KOPT-K1 (cell line): ENCODE data around the gene GCLC.

Source experiments
- H3K27ac ChIP-seq: fragments of 200-600 bp; sonication (generic); 2 replicates; pipeline ENCODE4 v1.5.1; 2016; ENCODE audit warnings: antibody characterized with exemption, mild to moderate bottlenecking, low read depth, low read length; ENCODE audit not compliant: poor library complexity, severe bottlenecking
- H3K36me3 ChIP-seq: fragments of 200-600 bp; sonication (generic); 2 replicates; pipeline ENCODE4 v1.5.1; 2017; ENCODE audit warnings: antibody characterized with exemption, mild to moderate bottlenecking, low read length, moderate library complexity; ENCODE audit not compliant: insufficient read depth
- H3K9me3 ChIP-seq: fragments of 200-600 bp; sonication (generic); 2 replicates; pipeline ENCODE4 v1.5.1; 2017; ENCODE audit warnings: antibody characterized with exemption, low read length, mild to moderate bottlenecking; ENCODE audit not compliant: insufficient read depth, poor library complexity, severe bottlenecking

Gene GCLC

GRCh38 chr6:53541900-53542299, 3.0 kb downstream of the GCLC start:
- H3K9me3 ChIP-seq = no peaks in the 10 kb centered on the region
- no peak overlapping the region for H3K27ac ChIP-seq
- peaks cover 15% of the 10 kb centered on the region; the same call in 1 of the 2 replicates for H3K36me3 ChIP-seq

GRCh38 chr6:53540129-53540692, 4.7 kb downstream of the GCLC start:
- Histone ChIP-seq H3K36me3 (peaks cover 15% of the 10 kb centered on the region; the same call in 1 of the 2 replicates), H3K9me3 (no peaks in the 10 kb centered on the region), H3K27ac (no peak overlapping the region)

- Histone ChIP-seq H3K27ac (no peak overlapping the region), H3K9me3 (no peaks in the 10 kb centered on the region), H3K36me3 (peaks cover 15% of the 10 kb centered on the region; the same call in 1 of the 2 replicates)
These were observed 5.3 kb downstream of the GCLC start for GRCh38 chr6:53539561-53539960.

GRCh38 chr6:53536561-53536960, 8.3 kb downstream of the GCLC start:
- Histone ChIP-seq H3K36me3 (peaks cover 15% of the 10 kb centered on the region; the same call in 1 of the 2 replicates), H3K27ac (no peak overlapping the region), H3K9me3 (no peaks in the 10 kb centered on the region)

GRCh38 chr6:53532942-53533341, 12.0 kb downstream of the GCLC start:
- Histone ChIP-seq H3K36me3 (no peaks in the 10 kb centered on the region), H3K9me3 (no peaks in the 10 kb centered on the region), H3K27ac (no peak overlapping the region)

GRCh38 chr6:53532061-53532797, 12.7 kb downstream of the GCLC start:
- H3K9me3 ChIP-seq = no peaks in the 10 kb centered on the region
- no peaks in the 10 kb centered on the region for H3K36me3 ChIP-seq
- peak overlapping the region; percentile 10 for H3K27ac ChIP-seq

GRCh38 chr6:53530780-53531386, 14.0 kb downstream of the GCLC start:
- Histone ChIP-seq H3K27ac (no peak overlapping the region), H3K9me3 (no peaks in the 10 kb centered on the region), H3K36me3 (no peaks in the 10 kb centered on the region)

GRCh38 chr6:53530346-53530745, 14.6 kb downstream of the GCLC start:
- no peaks in the 10 kb centered on the region for H3K36me3 ChIP-seq
- H3K27ac ChIP-seq = no peak overlapping the region

GRCh38 chr6:53529324-53530036, 15.4 kb downstream of the GCLC start:
- Histone ChIP-seq H3K36me3 (no peaks in the 10 kb centered on the region), H3K27ac (no peak overlapping the region), H3K9me3 (no peaks in the 10 kb centered on the region)

More at GRCh38 chr6:53530346-53530745, 14.6 kb downstream of the GCLC start:
- H3K9me3 ChIP-seq = no peaks in the 10 kb centered on the region

GRCh38 chr6:53528107-53528506, 16.8 kb downstream of the GCLC start:
- no peaks in the 10 kb centered on the region for H3K36me3 ChIP-seq
- H3K27ac ChIP-seq = no peak overlapping the region
- no peaks in the 10 kb centered on the region for H3K9me3 ChIP-seq

GRCh38 chr6:53527249-53527765, 17.6 kb downstream of the GCLC start:
- Histone ChIP-seq H3K9me3 (no peaks in the 10 kb centered on the region), H3K36me3 (no peaks in the 10 kb centered on the region), H3K27ac (no peak overlapping the region)

- Histone ChIP-seq H3K36me3 (no peaks in the 10 kb centered on the region), H3K27ac (no peak overlapping the region), H3K9me3 (no peaks in the 10 kb centered on the region)
These were observed 18.9 kb downstream of the GCLC start for GRCh38 chr6:53526000-53526399.

- H3K36me3 ChIP-seq = peaks cover 13% of the 10 kb centered on the region
- no peaks in the 10 kb centered on the region for H3K9me3 ChIP-seq
- no peak overlapping the region for H3K27ac ChIP-seq
These were observed 20.5 kb downstream of the GCLC start for GRCh38 chr6:53524455-53524815.

GRCh38 chr6:53523511-53524454, 21.1 kb downstream of the GCLC start:
- Histone ChIP-seq H3K36me3 (peaks cover 14% of the 10 kb centered on the region), H3K27ac (no peak overlapping the region), H3K9me3 (no peaks in the 10 kb centered on the region)
